ENCODE measurements around the gene GPER1.
"Not testable (repeated sequence)": the region's sequence is repeated elsewhere in the genome, so short reads cannot be mapped to it uniquely, and the experiment has no call there.

The GPER1 gene

DNA sequence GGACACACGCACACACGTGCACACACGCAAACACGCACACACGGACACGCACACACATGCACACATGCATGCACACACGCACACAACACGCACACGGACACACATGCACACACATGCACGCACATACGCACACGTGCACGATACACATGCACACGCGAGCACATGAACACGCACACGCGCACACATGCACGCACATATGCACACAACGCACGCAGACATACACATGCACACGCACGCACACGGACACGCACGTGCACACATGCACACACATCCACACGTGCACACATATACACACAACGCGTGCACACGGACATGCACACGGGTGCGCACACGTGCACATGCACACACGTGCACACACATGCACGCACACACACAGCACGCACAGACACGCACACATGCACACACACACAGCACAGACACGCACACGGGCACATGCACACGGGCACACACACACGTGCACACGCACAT lies 17.3 kb upstream of the GPER1 start:
- DNase-seq (ENCODE audit: low spot score) = no peak

- DNase-seq (ENCODE audit: low spot score) = no peak
Measured at GRCh38 chr7:1071731-1072254, 16.1 kb upstream of the GPER1 start.

- DNase-seq (ENCODE audit: low spot score) = no peak
Measured at GRCh38 chr7:1073142-1073977, 14.6 kb upstream of the GPER1 start.

- DNase-seq (ENCODE audit: low spot score) = not testable (repeated sequence)
Measured at GRCh38 chr7:1074018-1074417, 13.9 kb upstream of the GPER1 start.

DNA sequence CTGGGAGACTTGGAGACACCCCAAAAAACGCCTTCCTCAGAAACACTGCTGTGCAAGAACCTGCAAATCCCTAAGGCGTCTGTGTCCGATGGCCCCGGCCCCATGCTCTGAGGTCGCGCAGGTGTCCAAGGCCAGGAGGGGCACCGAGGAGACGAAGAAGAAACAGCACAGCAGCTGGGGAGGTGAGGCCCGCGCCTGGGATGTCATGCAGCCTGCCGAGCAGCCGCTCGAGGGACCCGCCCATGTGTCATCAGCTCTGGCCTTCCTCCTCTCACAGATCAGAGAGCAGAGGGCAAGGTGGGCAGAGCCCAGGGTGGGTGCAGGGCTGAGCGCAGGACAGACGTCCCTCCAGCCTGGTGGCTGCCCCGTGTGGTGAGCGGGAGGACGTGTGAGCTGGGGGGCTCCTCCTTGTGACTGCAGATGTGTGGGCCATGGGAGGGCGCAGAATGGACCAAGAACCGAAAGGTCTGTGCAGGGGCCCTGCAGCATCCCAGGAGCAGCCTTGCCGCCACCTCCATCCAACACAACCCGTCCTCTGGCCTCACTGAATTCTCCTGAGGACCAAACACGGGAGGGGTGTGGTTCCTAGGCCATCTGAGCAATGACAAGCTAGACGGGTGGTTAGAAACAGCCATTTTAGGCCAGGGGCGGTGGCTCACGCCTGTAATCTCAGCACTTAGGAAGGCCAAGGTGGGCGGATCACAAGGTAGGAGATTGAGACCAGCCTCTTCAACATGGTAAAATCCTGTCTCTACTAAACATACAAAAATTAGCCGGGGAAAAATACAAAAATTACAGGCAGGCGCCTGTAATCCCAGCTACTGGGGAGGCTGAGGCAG lies 13.1 kb upstream of the GPER1 start:
- DNase-seq (ENCODE audit: low spot score) = no peak

GRCh38 chr7:1076184-1077072 lies 11.5 kb upstream of the GPER1 start:
- no peak for DNase-seq (ENCODE audit: low spot score)

DNA sequence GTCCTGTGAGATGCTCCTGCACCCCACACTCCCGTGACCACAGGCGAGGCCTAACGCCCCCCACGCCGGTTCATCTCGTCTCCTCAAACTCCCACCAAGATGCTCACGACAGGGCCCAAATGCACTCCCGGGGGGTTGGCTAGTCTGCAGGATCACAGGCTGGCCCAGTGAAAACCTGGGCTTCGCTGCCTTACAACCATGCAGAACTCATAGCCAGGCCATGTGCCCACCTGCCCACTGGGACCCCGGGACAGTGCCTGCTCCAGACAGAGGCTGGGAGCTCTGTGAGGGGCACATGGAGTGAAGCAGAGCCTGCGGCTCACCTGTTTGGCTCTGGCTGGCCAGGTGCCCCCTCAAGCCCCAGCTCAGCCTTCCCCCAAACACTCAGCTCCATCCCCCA lies 9.4 kb upstream of the GPER1 start:
- DNase-seq (ENCODE audit: low spot score) = no peak

- DNase-seq (ENCODE audit: low spot score) = no peak
Measured at GRCh38 chr7:1078985-1079384, 8.9 kb upstream of the GPER1 start.

DNA sequence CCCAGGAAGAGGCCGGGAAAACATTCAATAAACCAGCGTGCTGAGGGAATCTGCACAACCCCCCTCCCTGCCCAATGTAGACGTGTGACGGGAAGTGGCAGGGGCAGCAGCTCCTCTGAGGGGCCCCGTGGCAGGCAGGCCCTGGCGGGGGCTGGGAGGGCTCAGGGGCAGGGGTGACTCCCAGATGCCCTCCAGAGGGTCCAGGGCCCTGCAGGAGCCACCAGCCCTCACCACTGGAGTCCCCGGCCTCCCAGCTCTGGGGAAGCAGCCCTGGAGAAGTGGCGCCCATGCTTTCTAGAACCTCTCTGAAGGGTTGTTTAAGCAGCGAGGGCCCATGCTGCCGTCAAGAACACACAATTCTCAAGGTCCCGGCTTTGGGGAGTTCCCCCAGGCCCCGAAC lies 8.4 kb upstream of the GPER1 start:
- no peak for DNase-seq (ENCODE audit: low spot score)

DNA sequence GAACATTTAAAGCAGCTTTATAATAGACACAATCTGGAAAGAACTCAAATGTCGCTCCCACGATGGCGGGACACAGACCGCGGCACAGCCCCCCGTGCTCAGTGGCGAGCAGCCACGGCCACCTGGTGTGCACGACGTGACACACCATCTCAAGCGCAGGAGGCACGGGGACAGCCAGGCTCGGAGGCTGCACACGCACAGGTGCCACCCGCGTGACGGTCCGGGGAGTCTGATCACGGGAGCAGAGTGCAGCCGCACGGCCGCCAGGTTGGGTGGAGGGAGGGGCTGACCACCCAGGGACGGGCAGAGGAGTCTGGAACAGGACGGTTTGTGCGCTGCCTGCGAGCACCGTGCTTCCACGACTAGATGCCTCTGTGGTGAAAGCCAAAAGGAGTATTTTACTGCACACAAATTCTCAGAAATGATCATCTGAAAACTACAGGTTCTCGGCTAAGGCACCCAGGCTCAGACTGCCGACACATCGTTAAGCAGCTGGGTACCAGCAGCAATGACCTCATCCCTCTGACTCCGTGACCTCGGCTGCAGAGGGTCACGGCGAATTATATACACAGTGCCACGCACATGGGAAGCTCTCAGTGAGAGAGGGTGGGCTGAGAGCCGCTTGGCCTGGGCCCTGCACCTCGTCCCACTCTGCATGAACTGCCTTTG lies 7.5 kb upstream of the GPER1 start:
- DNase-seq (ENCODE audit: low spot score) = no peak

DNA sequence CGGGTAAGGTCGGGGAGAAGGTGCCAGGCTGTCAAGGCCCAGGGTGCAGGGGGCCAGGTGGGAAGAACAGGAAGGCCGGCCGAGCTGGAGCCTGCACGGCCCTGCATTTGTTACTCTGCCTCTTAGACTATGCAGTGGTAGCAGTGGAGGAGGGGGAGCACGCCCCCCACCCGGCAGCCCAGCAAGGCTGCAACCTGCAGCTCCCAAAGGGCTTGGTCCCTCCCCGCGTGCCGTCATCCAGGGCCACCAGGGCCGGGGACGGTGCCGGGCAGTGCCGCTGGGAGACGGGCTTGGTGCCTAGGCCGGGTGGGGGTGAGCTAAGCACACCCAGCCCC lies 7.0 kb upstream of the GPER1 start:
- DNase-seq (ENCODE audit: low spot score) = no peak

DNA sequence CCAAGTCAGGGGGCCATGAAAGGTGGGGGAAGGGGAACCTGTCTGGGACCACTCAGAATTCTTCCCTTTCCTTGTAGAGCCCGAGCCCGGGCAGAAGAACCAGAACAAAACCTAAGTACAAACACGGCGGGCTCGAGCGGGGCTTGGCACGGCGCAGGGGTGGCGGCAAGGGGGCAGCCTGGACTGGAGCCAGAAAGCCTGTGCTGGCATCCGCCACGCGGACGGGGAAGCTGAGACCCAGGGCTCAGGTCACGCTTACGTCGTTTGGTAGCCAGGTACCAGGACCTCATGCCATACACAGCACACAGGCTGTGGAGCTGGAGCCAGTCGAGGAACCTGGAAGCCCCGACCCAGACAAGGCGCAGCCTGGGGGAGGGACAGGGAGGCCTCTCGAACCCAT lies 6.6 kb upstream of the GPER1 start:
- no peak for DNase-seq (ENCODE audit: low spot score)

DNA sequence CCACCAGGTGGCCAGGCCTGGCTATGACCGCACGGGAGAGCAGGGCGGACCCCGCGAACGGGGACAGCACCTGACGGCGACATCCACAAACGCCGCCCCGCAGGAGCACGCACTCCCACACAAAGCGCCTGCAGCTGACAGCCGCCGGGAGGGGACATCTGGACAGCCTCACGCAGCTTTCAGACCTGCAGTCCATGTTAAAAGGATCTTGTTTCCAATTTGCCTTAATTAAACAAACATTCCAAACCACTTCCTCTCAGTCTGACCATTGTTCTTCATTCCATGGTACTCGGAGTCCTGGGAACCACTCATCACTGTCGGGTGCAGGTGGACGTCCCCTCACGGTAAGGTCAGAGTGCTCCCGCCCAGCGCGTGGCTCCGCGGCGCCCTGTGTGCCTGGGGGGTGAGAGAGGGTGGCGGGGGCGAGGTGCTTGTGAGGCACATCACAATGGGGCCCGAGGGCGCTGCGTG lies 5.9 kb upstream of the GPER1 start:
- DNase-seq (ENCODE audit: low spot score) = no peak

- no peak for DNase-seq (ENCODE audit: low spot score)
Measured at GRCh38 chr7:1083729-1084657, 3.9 kb upstream of the GPER1 start.

DNA sequence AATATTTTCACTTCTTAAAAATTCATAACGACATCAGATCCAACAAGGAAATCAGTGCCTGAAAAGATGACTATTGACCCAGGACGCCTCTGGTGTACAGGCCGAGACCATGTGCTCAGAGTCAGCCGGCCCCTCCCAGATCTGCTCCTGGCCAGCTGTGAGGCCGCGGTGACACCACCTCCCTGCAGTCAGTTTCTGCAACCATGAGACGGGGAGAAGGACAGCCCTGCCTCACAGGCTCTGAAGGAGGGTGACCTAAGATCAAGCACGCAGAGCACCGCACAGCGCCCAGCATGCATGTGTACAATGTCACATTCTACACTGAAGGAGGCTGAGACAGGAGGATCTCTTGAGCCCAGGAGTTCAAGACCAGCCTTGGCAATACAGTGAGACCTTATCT lies 2.6 kb upstream of the GPER1 start:
- no peak for DNase-seq (ENCODE audit: low spot score)

DNA sequence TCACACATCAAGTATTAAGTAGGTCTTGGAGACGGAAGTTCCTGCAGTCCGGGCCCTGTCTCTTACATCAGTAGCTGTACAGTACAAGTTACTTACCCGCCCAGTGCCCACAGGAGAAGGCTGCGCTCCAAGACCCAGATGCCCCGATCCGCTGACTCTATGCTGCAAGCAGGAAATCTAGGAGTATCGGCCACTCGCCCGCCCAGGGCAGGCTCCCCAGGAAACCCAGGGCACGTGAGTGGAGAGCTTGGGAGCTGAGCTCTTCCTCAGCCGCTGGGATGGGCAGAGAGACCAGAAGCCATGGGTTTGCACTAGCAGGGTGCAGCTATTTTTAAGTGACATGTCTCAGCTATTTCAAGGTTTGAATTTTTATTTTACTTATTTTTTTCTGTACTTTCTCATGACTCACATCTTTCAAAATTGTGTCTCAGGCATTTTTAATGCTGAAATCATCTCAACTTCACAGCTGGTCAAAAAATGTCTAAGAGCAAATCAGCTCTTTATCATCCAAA lies 1.9 kb upstream of the GPER1 start:
- DNase-seq (ENCODE audit: low spot score) = no peak

DNA sequence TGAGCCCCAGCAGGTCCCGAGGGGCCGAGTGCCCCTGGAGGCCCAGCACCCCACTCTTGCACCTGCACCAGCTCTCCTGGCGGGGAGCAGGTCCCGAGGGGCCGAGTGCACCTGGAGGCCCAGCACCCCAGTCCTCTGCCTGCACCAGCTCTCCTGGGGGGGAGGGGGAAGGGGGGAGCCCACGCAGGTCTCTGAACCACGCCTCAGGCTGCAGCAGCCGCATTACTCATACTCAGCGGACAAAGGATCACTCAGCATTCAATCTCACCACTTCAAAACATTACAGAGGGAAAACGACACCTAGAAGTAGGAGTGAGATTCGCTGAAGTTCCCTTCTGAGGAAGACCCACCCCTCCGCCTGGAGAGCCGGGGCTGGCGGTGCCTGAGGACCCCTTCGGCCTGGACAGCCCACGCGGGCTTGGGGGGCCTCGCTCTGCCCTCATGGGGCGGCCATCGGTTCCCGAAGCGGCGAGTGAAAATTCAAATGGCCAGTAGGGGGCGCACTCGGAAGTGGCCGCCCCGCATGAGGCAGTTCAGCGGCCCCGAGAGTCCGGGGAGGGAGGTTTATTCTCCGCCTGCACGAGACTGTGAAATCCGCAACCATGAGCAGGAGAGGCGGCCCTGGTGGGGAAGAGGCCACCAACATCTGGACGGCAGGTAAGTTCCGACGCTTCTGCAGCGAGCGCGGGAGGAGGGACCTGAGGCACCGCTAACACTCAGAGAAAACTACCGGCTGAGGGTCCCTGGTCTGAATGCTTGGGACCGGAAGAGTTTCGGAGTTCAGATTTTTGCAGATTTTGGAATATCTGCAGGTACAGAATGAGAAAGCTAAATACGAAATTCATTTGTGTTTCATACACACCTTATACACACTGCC lies 1.1 kb upstream of the GPER1 start:
- peak; percentile 70 for DNase-seq (ENCODE audit: low spot score)

DNA sequence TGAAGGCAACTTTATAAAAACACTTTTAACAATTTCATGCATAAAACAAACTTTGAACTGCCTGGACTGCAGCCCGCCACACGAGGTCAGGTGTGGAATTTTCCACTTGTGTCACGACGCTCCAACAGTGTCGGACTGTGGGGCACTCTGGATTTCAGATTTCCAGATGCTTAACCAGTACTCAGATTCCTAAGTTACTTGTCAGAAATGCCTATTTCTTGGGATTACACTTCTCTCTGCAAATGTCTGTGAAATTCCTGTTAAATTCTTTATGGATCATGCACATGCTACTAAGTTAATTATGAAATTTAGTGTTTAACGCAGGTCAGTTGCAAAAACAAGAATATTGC lies 473 bp upstream of the GPER1 start:
- DNase-seq (ENCODE audit: low spot score) = no peak

DNA sequence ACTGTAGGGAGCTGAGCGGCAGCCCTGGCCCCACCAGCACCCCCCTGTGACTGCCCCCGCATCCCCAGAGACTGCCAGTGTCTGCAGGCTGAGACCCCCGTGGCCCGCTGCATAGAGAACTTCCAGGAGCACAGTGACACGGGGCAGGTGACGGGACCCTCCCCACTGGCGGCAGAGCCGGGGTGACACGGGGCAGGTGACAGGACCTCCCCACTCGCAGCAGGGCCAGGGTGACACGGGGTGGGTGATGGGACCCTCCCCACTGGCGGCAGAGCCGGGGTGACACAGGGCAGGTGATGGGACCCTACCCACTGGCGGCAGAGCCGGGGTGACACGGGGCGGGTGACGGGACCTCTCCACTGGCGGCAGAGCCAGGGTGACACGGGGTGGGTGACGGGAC lies 2.3 kb downstream of the GPER1 start:
- no peak for DNase-seq (ENCODE audit: low spot score)

Measured in hematopoietic multipotent progenitor cell treated with erythropoietin and hydrocortisone succinate and interleukin-3 and kit ligand, for 15 days (in vitro differentiated cells).